GM23248 (cell line): Measurements from ENCODE around the gene DDA1. TPM values are rescaled to one million over a fixed set of nuclear protein-coding genes. Genes with fewer than 3 reads are reported as not detected.

Experiments
- DNase-seq: peaks from one replicate; pipeline ENCODE4 v3.0.0-alpha.2; 2015
- H2AFZ ChIP-seq: fragments of 200-600 bp; sonication (generic); 2 replicates; pipeline ENCODE4 v1.6.1; 2016; ENCODE audit warnings: antibody characterized with exemption
- H3F3A ChIP-seq: fragments of 200-600 bp; sonication (generic); 2 replicates; pipeline ENCODE4 v1.6.1; 2016; ENCODE audit warnings: mild to moderate bottlenecking, antibody characterized with exemption, mixed run types; ENCODE audit not compliant: insufficient read depth
- H3K27ac ChIP-seq: fragments of 200-600 bp; sonication (generic); 2 replicates; pipeline ENCODE4 v1.5.1; 2016; ENCODE audit warnings: mild to moderate bottlenecking
- H3K27me3 ChIP-seq: fragments of 200-600 bp; sonication (generic); replicated peaks from 2 replicates; pipeline ENCODE4 v1.6.1; 2016; ENCODE audit warnings: mild to moderate bottlenecking; ENCODE audit not compliant: insufficient read depth
- H3K36me3 ChIP-seq: fragments of 200-600 bp; sonication (generic); 2 replicates; pipeline ENCODE4 v1.6.1; 2016; ENCODE audit warnings: low read depth, mild to moderate bottlenecking
- H3K4me1 ChIP-seq: fragments of 200-600 bp; sonication (generic); 2 replicates; pipeline ENCODE4 v1.6.1; 2016; ENCODE audit warnings: mild to moderate bottlenecking; ENCODE audit not compliant: insufficient read depth
- H3K4me2 ChIP-seq: fragments of 200-600 bp; sonication (generic); one replicate; pipeline ENCODE4 v1.6.1; 2016; ENCODE audit warnings: mild to moderate bottlenecking; ENCODE audit not compliant: unreplicated experiment
- H3K4me3 ChIP-seq: fragments of 200-600 bp; sonication (generic); 2 replicates; pipeline ENCODE4 v1.5.1; 2016; ENCODE audit warnings: mild to moderate bottlenecking
- H3K79me2 ChIP-seq: fragments of 200-600 bp; sonication (generic); 2 replicates; pipeline ENCODE4 v1.6.1; 2016; ENCODE audit warnings: mild to moderate bottlenecking; ENCODE audit not compliant: insufficient read depth
- H3K9ac ChIP-seq: fragments of 200-600 bp; sonication (generic); 2 replicates; pipeline ENCODE4 v1.6.1; 2016; ENCODE audit warnings: mild to moderate bottlenecking
- H3K9me2 ChIP-seq: fragments of 200-600 bp; sonication (generic); 2 replicates; pipeline ENCODE4 v1.6.1; 2016; ENCODE audit warnings: mixed run types, mild to moderate bottlenecking, moderate library complexity; ENCODE audit not compliant: insufficient read depth
- H3K9me3 ChIP-seq: fragments of 200-600 bp; sonication (generic); one replicate; pipeline ENCODE4 v1.6.1; 2017; ENCODE audit warnings: low read depth
- H4K20me1 ChIP-seq: fragments of 200-600 bp; sonication (generic); 2 replicates; pipeline ENCODE4 v1.6.0; 2016; ENCODE audit not compliant: insufficient read depth
- EZH2 ChIP-seq: fragments of 200-600 bp; sonication (generic); IDR thresholded peaks from 2 replicates; pipeline ENCODE4 v1.6.1; 2018; ENCODE audit warnings: antibody characterized with exemption, mild to moderate bottlenecking; ENCODE audit not compliant: insufficient read depth, poor library complexity, severe bottlenecking
- EZH2phosphoT487 ChIP-seq: fragments of 200-600 bp; sonication (generic); IDR thresholded peaks from 2 replicates; pipeline ENCODE4 v1.6.1; 2018; ENCODE audit warnings: antibody characterized with exemption, moderate library complexity, mild to moderate bottlenecking, low read depth; ENCODE audit not compliant: insufficient read depth
- WGBS, 2 experiments: methylation state at CpG; one replicate each; pipeline ENCODE4 v1.1.6; 2015 to 2017; ENCODE audit warnings: low lambda C conversion rate in 2 of 2, low coverage in 1 of 2; ENCODE audit errors: missing lambda C conversion rate in 2 of 2; 5-methylcytosine and 5-hydroxymethylcytosine counted together
- in situ Hi-C: fragments of 300-500 bp; cut with MboI; formaldehyde crosslinking; loops from 2 replicates; pipeline ENCODE4 v1.15.0; 2020
- polyA plus RNA-seq: library from polyadenylated mRNA; unstranded; fragments of >200 nt; fragmentation: Nextera tagmentation; extraction: Ambion mirVana; gene quantifications from 2 replicates; pipeline ENCODE4 v1.2.1, GENCODE V29; 2016
- total RNA-seq: library from RNA; depleted of rRNA; stranded (reverse); fragments of >200 nt; shearing (Covaris generic); gene quantifications from 2 replicates; pipeline ENCODE4 v1.2.3, GENCODE V29; 2014

DDA1 gene
- total and polyA plus RNA-seq, 2 experiments from 2014 or later = 10.9 to 87.8 TPM

- H3K79me2 ChIP-seq = peaks cover 1% of the 10 kb centered on the region; the same call in 1 of the 2 replicates
- 93 to 94% methylated on average over 28 to 40 of the region's 40 CpGs for WGBS, 2 experiments
- no peak overlapping the region for H2AFZ ChIP-seq
- H3K9ac ChIP-seq = no peak overlapping the region
- no peaks in the 10 kb centered on the region for H3K9me3 ChIP-seq
- H3F3A ChIP-seq = no peaks in the 10 kb centered on the region
- H3K27me3 ChIP-seq = no peaks in the 10 kb centered on the region
- TF ChIP-seq EZH2 (no peak), EZH2phosphoT487 (no peak)
- H3K9me2 ChIP-seq = no peaks in the 10 kb centered on the region
- H4K20me1 ChIP-seq = no peaks in the 10 kb centered on the region
- H3K27ac ChIP-seq = no peak overlapping the region
- no peak overlapping the region for H3K4me3 ChIP-seq
- in situ Hi-C loops = no loop called here
- H3K36me3 ChIP-seq = no peaks in the 10 kb centered on the region; the same call in 1 of the 2 replicates
- no peaks in the 10 kb centered on the region for H3K4me1 ChIP-seq
- H3K4me2 ChIP-seq = no peak overlapping the region
- no peak for DNase-seq
Measured at GRCh38 chr19:17319473-17320238, 10.3 kb downstream of the DDA1 start.

GRCh38 chr19:17320435-17320834 is 11.1 kb downstream of the DDA1 start:
- H3K27me3 ChIP-seq = no peaks in the 10 kb centered on the region
- no peaks in the 10 kb centered on the region for H3K9me3 ChIP-seq
- no peak overlapping the region for H3K9ac ChIP-seq
- no peak overlapping the region for H3K4me2 ChIP-seq
- no peaks in the 10 kb centered on the region for H3K4me1 ChIP-seq
- no peaks in the 10 kb centered on the region for H3F3A ChIP-seq
- 81 to 87% methylated on average over 11 of the region's 11 CpGs for WGBS, 2 experiments
- in situ Hi-C loops = no loop called here
- no peak overlapping the region for H3K4me3 ChIP-seq
- no peaks in the 10 kb centered on the region for H4K20me1 ChIP-seq
- TF ChIP-seq EZH2phosphoT487 = no peak
- TF ChIP-seq EZH2 = no peak
- DNase-seq = no peak
- no peak overlapping the region for H2AFZ ChIP-seq
- no peak overlapping the region for H3K27ac ChIP-seq
- H3K79me2 ChIP-seq = no peaks in the 10 kb centered on the region
- H3K9me2 ChIP-seq = no peaks in the 10 kb centered on the region
- no peaks in the 10 kb centered on the region; the same call in 1 of the 2 replicates for H3K36me3 ChIP-seq

GRCh38 chr19:17321655-17322489 is 12.5 kb downstream of the DDA1 start:
- 96 to 98% methylated on average over 18 to 19 of the region's 19 CpGs for WGBS, 2 experiments
- in situ Hi-C loops = no loop called here
- Histone ChIP-seq H3K36me3 (no peaks in the 10 kb centered on the region; the same call in 1 of the 2 replicates), H3K4me3 (no peak overlapping the region), H3K9ac (no peak overlapping the region), H3K27me3 (no peaks in the 10 kb centered on the region), H4K20me1 (no peaks in the 10 kb centered on the region), H3K9me2 (no peaks in the 10 kb centered on the region), H2AFZ (no peak overlapping the region), H3K79me2 (no peaks in the 10 kb centered on the region), H3K4me2 (no peak overlapping the region), H3K27ac (no peak overlapping the region), H3F3A (0 out of 2 replicates have a peak, but pooled peaks cover 12% of the 10 kb centered on the region), H3K9me3 (no peaks in the 10 kb centered on the region), H3K4me1 (no peaks in the 10 kb centered on the region)
- no peak for TF ChIP-seq EZH2phosphoT487
- TF ChIP-seq EZH2 = no peak
- no peak for DNase-seq

GRCh38 chr19:17322854-17323253 is 13.5 kb downstream of the DDA1 start:
- 58 to 61% methylated on average over 9 to 10 of the region's 10 CpGs for WGBS, 2 experiments

More at GRCh38 chr19:17322854-17323253, 13.5 kb downstream of the DDA1 start:
- no peaks in the 10 kb centered on the region for H3K9me2 ChIP-seq
- in situ Hi-C loops = no loop called here
- DNase-seq = no peak
- no peaks in the 10 kb centered on the region for H3K79me2 ChIP-seq
- H3K27me3 ChIP-seq = no peaks in the 10 kb centered on the region
- no peak overlapping the region for H2AFZ ChIP-seq
- no peaks in the 10 kb centered on the region for H3K9me3 ChIP-seq
- no peak overlapping the region for H3K27ac ChIP-seq
- H3K9ac ChIP-seq = no peak overlapping the region
- TF ChIP-seq EZH2 = no peak
- no peak for TF ChIP-seq EZH2phosphoT487
- H3K4me3 ChIP-seq = no peak overlapping the region
- H4K20me1 ChIP-seq = no peaks in the 10 kb centered on the region
- H3K4me1 ChIP-seq = no peaks in the 10 kb centered on the region
- peak overlapping the region; percentile 0 for H3K4me2 ChIP-seq
- 0 out of 2 replicates have a peak, but pooled peaks cover 12% of the 10 kb centered on the region for H3F3A ChIP-seq
- H3K36me3 ChIP-seq = no peaks in the 10 kb centered on the region
